Nephron progenitor cell (in vitro differentiated cells): ENCODE measurements around the gene TMEM184A.

Experiments used
- DNase-seq: peaks from one replicate; pipeline ENCODE4 v3.0.0; 2021
- H3K27ac Mint-ChIP-seq: 2 replicates; pipeline ENCODE4 v1.8.0; 2021; ENCODE audit warnings: mild to moderate bottlenecking, moderate library complexity, mixed read lengths
- H3K27me3 Mint-ChIP-seq: 2 replicates; pipeline ENCODE4 v1.8.0; 2021; ENCODE audit warnings: mild to moderate bottlenecking, low read depth, mixed read lengths; ENCODE audit not compliant: poor library complexity
- H3K36me3 Mint-ChIP-seq: 2 replicates; pipeline ENCODE4 v1.8.0; 2021; ENCODE audit warnings: low read depth, mixed read lengths
- H3K4me1 Mint-ChIP-seq: 2 replicates; pipeline ENCODE4 v1.8.0; 2021; ENCODE audit warnings: mixed read lengths
- H3K4me3 Mint-ChIP-seq: 2 replicates; pipeline ENCODE4 v1.8.0; 2021; ENCODE audit warnings: mild to moderate bottlenecking, moderate library complexity, mixed read lengths
- H3K9me3 Mint-ChIP-seq: 2 replicates; pipeline ENCODE4 v1.8.0; 2021; ENCODE audit warnings: mild to moderate bottlenecking, moderate library complexity, mixed read lengths
- TF ChIP-seq, protein P1 (sequence below): fragments of 200-600 bp; sonication (generic); IDR thresholded peaks from 2 replicates; pipeline ENCODE4 v1.5.0; 2021; ENCODE audit warnings: antibody characterized with exemption

TMEM184A gene

GRCh38 chr7:1557771-1558170 lies 1.8 kb upstream of the TMEM184A start:
- no peak for DNase-seq
- no peak overlapping the region for H3K4me3 Mint-ChIP-seq
- TF ChIP-seq, protein P1, sequence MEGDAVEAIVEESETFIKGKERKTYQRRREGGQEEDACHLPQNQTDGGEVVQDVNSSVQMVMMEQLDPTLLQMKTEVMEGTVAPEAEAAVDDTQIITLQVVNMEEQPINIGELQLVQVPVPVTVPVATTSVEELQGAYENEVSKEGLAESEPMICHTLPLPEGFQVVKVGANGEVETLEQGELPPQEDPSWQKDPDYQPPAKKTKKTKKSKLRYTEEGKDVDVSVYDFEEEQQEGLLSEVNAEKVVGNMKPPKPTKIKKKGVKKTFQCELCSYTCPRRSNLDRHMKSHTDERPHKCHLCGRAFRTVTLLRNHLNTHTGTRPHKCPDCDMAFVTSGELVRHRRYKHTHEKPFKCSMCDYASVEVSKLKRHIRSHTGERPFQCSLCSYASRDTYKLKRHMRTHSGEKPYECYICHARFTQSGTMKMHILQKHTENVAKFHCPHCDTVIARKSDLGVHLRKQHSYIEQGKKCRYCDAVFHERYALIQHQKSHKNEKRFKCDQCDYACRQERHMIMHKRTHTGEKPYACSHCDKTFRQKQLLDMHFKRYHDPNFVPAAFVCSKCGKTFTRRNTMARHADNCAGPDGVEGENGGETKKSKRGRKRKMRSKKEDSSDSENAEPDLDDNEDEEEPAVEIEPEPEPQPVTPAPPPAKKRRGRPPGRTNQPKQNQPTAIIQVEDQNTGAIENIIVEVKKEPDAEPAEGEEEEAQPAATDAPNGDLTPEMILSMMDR, result no peak
- H3K36me3 Mint-ChIP-seq, result no peaks in the 10 kb centered on the region
- H3K4me1 Mint-ChIP-seq, result peaks cover 47% of the 10 kb centered on the region
- H3K27ac Mint-ChIP-seq, result no peak overlapping the region
- no peaks in the 10 kb centered on the region for H3K9me3 Mint-ChIP-seq
- H3K27me3 Mint-ChIP-seq, result no peaks in the 10 kb centered on the region

DNA sequence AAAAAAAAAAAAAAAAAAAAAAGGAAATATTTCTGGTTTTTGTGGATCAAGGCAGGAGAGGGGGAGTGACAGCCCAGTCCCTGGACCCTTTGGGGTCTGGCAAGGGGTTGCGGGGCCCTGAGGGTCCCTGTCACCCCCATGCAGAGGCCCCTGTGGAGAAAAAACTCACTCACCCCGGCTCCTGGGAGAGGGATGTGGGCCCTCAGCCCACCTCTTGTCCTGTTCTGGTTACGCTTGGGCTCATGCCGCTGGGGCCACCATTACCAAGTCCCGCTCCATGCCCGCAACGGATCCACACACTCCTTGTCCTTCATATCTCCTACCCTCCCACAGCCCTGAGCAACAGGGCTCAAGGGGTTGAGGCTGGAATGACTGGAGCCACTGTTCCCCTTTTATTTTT lies 1.0 kb upstream of the TMEM184A start:
- Mint-ChIP-seq H3K9me3 (no peaks in the 10 kb centered on the region), H3K27ac (no peak overlapping the region), H3K27me3 (no peaks in the 10 kb centered on the region), H3K4me1 (peaks cover 43% of the 10 kb centered on the region), H3K36me3 (no peaks in the 10 kb centered on the region), H3K4me3 (no peak overlapping the region)
- TF ChIP-seq, protein P1, result no peak
- no peak for DNase-seq

- Mint-ChIP-seq H3K4me1 (peaks cover 33% of the 10 kb centered on the region), H3K27me3 (no peaks in the 10 kb centered on the region), H3K4me3 (no peak overlapping the region), H3K36me3 (no peaks in the 10 kb centered on the region), H3K27ac (no peak overlapping the region), H3K9me3 (no peaks in the 10 kb centered on the region)
- peak; percentile 62 for DNase-seq
- TF ChIP-seq, protein P1, result no peak
Measured at GRCh38 chr7:1555046-1555812, 776 bp downstream of the TMEM184A start.

DNA sequence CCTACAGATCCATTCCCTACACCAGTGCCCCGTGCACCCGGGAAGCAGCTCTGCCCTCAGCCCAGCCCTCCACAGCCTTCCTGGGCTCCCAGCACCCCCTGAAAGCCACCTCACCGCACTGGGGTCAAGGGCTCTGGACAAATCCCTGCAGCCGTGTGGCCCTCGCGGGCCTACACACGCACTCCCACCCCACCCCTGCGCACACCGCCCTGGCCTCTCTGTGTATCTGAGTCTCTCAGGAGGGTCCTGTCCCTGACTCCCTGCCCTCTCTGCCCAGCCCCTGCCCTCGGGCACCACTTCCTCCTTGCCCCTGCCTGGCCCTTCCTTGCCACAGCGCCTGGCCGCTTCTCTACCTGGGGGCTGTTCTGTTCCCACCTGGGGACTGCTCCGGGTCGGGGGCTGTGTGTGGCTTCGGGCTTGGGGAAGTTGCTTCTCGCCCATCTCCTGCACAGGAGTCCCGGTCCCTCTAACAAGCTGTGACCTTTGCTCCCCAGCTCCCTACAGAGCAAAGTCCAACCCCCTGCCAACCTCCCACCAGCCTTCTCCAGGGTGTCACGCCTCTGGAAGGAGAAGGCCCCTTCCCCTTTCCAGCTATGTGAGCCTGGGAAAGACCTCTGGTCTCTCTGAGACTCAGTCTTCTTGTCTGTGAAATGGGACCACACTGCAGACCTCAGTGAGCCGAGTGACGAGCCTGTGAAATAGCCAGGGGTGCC lies 1.5 kb downstream of the TMEM184A start:
- Mint-ChIP-seq H3K4me3 (no peak overlapping the region), H3K4me1 (peaks cover 27% of the 10 kb centered on the region), H3K27ac (no peak overlapping the region), H3K27me3 (no peaks in the 10 kb centered on the region), H3K36me3 (no peaks in the 10 kb centered on the region), H3K9me3 (no peaks in the 10 kb centered on the region)
- TF ChIP-seq, protein P1, result no peak
- DNase-seq, result no peak

DNA sequence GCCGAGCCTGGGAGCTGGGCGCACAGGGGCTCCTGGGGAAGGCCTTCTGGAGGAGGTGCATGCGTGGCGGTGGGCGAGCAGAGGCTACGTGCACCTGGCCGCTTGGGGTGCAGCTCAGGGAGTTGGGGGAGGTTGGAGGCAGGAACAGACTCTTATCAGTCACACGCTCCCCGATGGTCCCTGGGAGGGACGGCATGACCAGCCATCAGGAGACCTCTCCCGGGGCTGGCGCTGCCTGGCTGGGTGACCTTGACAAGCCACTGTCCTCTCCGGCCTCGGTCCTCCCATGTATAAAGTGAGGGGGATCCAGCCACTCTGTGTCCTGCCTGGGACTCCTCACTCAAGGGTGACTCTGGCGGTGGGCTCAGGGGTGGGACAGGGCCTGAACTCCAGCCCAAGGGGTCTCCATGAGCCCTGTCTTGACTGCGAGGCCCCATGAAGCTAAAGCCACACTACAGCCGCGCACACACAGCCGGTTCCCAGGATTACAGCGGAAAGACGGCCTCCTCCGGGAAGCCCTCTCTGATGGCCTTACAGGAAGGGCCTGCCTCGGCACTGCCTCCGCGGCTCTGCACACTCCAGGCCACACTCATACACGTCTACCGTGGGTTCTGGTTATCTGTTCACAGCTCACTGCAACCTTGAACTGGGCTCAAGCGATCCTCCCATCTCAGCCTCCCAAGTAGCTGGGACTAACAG lies 2.3 kb downstream of the TMEM184A start:
- Mint-ChIP-seq H3K4me3 (no peak overlapping the region), H3K36me3 (no peaks in the 10 kb centered on the region), H3K4me1 (peaks cover 31% of the 10 kb centered on the region), H3K27me3 (no peaks in the 10 kb centered on the region), H3K9me3 (no peaks in the 10 kb centered on the region), H3K27ac (no peak overlapping the region)
- TF ChIP-seq, protein P1, result no peak
- DNase-seq, result no peak
